NCI-H1436 (cell line): Measurements from ENCODE around the gene ZG16.
"Not testable (repeated sequence)": the region's sequence is repeated elsewhere in the genome, so short reads cannot be mapped to it uniquely, and the experiment has no call there.

Source experiments
- DNase-seq: peaks from one replicate; lab custom pipeline; 2025; lab: John Stamatoyannopoulos, UW

Gene ZG16

GRCh38 chr16:29777576-29778350, at the start of gene ZG16:
TSS of gene ZG16 (plus strand) at chr16:29778256. CDS start at chr16:29779267, 1,011 bp downstream.
- no peak for DNase-seq

DNA sequence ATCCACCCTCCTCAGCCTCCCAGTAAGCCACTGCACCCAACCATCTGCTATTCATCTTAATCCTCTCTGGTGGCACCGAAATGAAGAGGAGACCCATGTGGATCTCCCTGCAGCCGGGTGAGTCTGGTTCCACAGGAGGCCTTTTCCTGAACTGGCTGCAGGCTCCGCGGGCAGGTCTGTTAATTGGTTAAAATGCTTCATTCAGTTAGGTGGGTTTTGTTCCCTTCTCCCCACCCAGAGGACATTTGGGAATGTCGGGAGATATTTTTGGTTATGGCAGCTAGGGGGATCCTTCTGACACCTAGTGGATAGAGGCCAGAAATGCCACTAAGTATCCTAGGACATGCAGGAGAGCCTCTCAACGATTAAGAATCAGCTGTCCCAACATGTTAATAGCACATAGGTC, 48.9 kb upstream of the ZG16 start:
- DNase-seq = no peak

DNA sequence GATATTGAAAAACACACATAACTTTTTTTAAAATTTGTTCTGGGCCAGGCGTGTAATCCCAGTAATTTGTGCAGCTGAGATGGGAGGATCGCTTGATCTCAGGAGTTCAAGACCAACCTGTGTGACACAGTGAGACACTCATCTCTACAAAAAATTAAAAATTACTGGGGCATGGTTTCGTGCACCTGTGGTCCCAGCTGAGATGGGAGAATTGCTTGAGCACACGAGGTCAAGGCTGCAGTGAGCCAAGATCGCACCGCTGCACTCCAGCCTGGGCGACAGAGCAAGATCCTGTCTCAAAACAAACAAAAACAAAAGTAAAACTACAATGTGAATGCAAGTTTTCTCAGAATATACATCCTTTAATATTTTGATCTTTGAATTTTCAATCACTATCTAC, 47.4 kb upstream of the ZG16 start:
- DNase-seq = no peak

DNA sequence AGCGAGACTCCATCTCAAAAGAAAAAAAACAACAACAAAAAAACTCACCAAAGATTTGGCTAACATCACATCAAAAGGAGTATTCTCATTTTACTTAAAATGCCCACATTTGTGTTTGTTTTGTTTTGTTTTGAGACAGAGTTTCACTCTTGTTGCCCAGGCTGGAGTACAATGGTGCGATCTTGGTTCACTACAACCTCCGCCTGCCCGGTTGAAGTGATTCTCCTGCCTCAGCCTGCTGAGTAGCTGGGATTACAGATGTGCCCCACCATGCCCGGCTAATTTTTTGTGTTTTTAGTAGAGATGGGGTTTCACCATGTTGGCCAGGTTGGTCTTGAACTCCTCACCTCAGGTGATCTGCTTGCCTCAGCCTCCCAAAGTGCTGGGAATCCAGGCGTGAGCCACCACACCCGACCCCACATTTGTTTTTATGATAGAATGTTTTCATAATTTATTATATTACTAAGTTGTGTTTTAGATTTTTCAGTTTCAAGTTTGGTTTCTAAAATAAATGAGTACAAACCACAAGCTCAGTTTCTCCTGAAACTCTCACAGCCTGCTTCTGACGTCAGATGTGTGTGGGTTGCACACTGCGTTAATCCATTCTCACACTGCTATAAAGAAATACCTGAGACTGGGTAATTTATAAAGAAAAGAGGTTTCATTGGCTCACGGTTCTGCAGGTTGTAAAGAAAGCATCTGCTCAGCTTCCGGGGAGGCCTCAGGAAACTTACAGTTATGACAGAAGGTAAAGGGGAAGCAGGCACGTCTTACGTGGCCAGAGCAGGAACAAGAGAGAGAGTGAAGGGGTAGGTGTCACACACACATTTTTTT, 46.1 kb upstream of the ZG16 start:
- DNase-seq = not testable (repeated sequence)

DNA sequence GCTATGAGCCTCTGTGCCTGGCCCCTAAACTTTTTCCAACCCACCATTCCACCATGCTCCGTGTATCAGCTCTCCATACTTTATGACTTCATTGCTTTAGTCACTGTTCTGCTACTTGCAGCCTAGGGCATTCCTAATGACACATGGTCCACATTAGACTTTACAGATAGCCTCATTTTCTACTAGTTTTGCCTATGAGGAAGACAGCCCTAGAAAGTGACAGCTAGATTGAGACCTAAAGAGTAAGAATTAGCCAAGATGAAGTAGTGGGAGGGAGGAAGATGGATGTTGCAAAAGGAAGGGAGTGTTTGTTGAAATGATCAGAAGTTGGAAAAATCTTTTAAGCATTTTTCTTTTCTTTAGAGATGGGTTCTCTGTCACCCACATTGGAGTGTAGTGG, 43.3 kb upstream of the ZG16 start:
- no peak for DNase-seq

DNA sequence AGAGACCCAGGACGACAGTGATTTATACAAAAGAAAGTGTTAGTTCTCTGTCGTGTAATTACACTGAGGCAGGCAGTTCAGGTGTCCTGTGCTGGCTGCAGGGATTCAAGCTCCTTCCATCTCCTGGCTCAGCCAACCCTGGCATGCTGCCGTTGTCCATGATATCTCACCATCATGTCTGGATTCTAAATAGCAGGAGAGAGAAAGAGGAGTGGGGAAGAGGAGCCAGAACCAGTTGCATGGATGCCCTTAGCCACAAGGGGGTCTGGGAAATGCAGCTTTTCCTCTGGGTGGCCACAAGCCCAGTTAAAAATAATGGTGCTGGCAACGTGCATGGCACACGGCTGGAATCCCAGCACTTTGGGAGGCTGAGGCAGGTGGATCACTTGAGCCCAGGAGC, 41.9 kb upstream of the ZG16 start:
- no peak for DNase-seq

- DNase-seq = no peak
These were observed 41.3 kb upstream of the ZG16 start for GRCh38 chr16:29736764-29737163.

DNA sequence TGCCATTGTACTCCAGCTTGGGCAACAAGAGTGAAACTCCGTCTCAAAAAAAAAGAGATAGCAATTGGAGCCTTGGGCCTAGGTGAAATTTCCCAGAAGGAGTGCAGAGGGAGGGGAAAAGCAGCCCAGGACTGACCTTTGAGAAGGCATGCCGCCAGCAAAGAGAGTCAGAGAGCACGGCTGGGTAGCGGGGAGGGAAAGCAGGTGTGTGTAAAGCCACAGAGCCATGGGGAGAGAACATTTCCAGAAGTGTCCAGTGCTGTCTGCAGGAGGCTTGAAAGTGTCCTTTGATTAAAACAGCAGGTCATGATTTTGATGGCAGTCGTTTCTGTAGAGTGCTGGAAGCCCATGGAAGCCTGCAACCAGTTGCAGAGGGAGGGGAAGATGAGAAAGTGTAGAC, 40.3 kb upstream of the ZG16 start:
- no peak for DNase-seq

GRCh38 chr16:29738514-29738913, 39.5 kb upstream of the ZG16 start:
- no peak for DNase-seq

GRCh38 chr16:29739927-29740629, 38.0 kb upstream of the ZG16 start:
- not testable (repeated sequence) for DNase-seq

DNA sequence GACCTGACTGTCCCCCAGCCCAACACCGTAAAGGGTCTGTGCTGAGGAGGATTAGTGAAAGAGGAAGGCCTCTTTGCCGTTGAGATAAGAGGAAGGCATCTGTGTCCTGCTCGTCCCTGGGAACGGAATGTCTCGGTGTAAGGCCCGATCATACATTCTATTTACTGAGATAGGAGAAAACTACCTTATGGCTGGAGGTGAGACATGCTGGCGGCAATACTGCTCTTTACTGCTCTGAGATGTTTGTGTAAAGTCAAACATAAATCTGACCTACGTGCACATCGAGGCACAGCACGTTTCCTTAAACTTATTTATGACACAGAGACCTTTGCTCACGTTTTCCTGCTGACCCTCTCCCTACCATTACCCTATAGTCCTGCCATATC, 37.4 kb upstream of the ZG16 start:
- DNase-seq = not testable (repeated sequence)

- no peak for DNase-seq
These were observed 35.3 kb upstream of the ZG16 start for GRCh38 chr16:29742683-29743275.

GRCh38 chr16:29743475-29743826, 34.6 kb upstream of the ZG16 start:
- DNase-seq = no peak

- no peak for DNase-seq
These were observed 34.1 kb upstream of the ZG16 start for GRCh38 chr16:29743827-29744531.

- DNase-seq = no peak
These were observed 33.4 kb upstream of the ZG16 start for GRCh38 chr16:29744541-29745101.

DNA sequence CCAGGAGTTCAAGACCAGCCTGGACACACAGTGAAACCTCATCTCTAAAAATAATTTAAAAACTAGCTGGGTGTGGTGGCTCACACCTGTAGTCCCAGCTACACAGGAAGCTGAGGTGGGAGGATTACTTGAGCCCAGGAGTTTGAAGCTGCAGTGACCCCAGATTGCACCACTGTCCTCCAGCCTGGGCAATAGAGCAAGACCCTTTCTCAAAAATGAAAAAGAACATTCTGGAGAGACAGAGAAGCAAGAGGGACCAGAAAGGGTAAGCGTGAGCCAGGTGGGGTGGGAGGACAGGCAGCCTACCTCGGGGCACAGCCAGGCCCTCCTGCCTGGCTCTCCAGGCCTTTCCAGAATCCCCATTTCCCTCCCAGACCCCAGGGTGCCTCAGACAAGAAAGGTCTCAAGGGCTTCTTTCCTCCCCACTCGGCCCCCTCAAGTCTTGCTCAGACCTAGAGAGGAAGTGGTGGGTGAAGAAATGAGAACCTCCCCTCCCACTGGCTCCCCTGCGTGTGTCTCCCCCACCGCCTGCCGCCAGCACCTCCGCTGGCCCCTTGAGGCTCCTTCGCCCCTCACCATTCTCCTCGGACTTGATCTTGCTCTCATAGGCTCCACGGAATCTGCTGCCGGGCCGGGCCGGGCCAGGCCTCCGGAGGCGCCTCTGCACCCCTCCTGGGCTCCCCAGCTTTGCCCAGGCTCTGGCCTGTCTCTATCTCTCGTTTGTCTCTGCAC, 32.8 kb upstream of the ZG16 start:
- no peak for DNase-seq

DNA sequence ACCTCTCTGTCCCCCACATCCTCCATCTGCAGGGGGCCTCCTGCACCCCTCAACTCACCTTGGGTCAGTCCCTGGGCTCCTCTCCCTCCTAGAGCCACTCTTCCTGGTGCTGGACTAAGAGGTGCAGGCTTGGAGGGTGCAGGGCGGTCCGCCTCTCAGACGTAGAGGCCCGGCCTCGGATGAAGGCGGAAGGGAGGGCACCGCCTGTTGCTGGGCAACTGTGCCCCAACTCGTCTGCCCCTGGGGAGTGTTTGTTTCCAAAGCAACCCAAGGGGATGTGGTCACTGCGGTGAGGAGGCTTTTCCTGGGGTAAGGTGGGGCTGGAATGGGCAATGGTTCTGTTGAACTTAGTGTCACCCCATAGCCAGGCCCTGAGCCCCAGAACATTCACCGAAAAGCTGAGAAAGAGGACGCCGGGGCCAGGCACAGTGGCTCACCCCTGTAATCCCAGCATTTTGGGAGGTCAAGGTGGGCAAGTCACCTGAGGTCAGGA, 32.2 kb upstream of the ZG16 start, which contains the start of gene C16orf54:
TSS of gene C16orf54 (minus strand) at position 138 of the 493 bp plus-strand sequence. CDS start 1,039 bp downstream, outside the sequence.
- DNase-seq = no peak

GRCh38 chr16:29746518-29746917, 31.5 kb upstream of the ZG16 start:
- not testable (repeated sequence) for DNase-seq

DNA sequence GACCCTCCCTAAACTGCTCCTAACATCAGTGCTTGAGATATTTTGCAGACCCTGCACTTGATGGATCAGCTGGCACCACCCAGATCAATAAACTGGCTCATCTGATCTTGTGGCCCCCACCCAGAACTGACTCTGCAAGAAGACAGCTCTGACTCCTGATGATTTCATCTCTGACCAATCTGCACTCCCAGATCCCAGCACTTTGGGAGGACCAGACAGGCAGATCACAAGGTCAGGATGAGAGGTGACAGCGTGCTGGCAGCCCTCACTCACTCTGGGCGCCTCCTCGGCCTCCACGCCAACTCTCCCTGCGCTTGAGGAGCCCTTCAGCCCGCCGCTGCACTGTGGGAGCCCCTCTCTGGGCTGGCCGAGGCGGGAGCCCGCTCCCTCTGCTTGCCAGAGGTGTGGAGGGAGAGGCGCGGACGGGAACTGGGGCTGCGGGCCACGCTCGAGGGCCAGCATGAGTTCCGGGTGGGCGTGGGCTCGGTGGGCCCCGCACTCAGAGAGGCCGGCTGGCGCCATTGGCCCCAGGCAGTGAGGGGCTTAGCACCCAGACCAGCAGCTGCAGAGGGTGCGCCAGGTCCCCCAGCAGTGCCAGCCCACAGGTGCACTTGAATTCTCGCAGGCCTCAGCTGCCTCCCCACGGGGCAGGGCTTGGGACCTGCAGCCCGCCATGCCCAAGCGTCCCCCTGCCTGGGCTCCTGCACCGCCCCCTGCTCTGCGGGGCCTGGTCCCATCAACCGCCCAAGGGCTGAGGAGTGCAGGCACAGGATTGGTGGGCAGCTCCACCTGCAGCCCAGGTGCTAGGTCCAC, 29.9 kb upstream of the ZG16 start:
- DNase-seq = no peak
